IMR-90 (cell line): Measurements from ENCODE around the gene RNASE2. TPM values are rescaled to one million over a fixed set of nuclear protein-coding genes. Genes with fewer than 3 reads are reported as not detected.

Experiments
- ATAC-seq: fragments of 200-7000 bp; cut with Tn5 transposase; 2 replicates; pipeline ENCODE4 v1.9.1; 2020; ENCODE audit warnings: low read depth, mild to moderate bottlenecking, moderate library complexity
- BruUV-seq: library from RNA; stranded (reverse); fragments of 400-500 nt; replicated peaks from 2 replicates; lab custom pipeline; 2021; lab: Mats Ljungman, UMichigan
- CTCF ChIA-PET: fragments of 300-600 bp; formaldehyde crosslinking; extraction: SDS; loops from one replicate; lab custom pipeline; 2021; ENCODE audit warnings: antibody characterized with exemption; lab: Yijun Ruan, JAX
- POLR2A ChIA-PET: fragments of 300-600 bp; sonication (Branson Sonifier 250); formaldehyde crosslinking; loops from one replicate; lab custom pipeline; 2022; ENCODE audit warnings: antibody characterized with exemption; ENCODE audit not compliant: unreplicated experiment; lab: Charles Lee
- DNase-seq: peaks from one replicate; pipeline ENCODE4 v3.0.0; 2013
- H2AFZ ChIP-seq: replicated peaks from 2 replicates; pipeline ENCODE3; 2013; ENCODE audit warnings: low read length, mild to moderate bottlenecking; ENCODE audit not compliant: poor library complexity
- H2AK5ac ChIP-seq: 2 replicates; pipeline ENCODE4 v1.6.1; 2013; ENCODE audit warnings: low read depth, low read length, inconsistent platforms
- H2AK9ac ChIP-seq: replicated peaks from 2 replicates; pipeline ENCODE3; 2013; ENCODE audit warnings: mild to moderate bottlenecking, low read depth, low read length, moderate library complexity; ENCODE audit not compliant: poor library complexity
- H2BK120ac ChIP-seq: 2 replicates; pipeline ENCODE4 v1.6.1; 2013; ENCODE audit warnings: low read depth, low read length, inconsistent platforms
- H2BK15ac ChIP-seq: 3 replicates; pipeline ENCODE4 v1.6.1; 2013; ENCODE audit warnings: low read depth, low read length, inconsistent platforms
- H2BK20ac ChIP-seq: 2 replicates; pipeline ENCODE4 v1.6.1; 2013; ENCODE audit warnings: low read depth, mild to moderate bottlenecking, inconsistent platforms, low read length, moderate library complexity
- H2BK5ac ChIP-seq: 2 replicates; pipeline ENCODE4 v1.6.1; 2013; ENCODE audit warnings: mild to moderate bottlenecking, low read depth, low read length, inconsistent platforms; ENCODE audit not compliant: poor library complexity, severe bottlenecking
- H3K14ac ChIP-seq: replicated peaks from 2 replicates; pipeline ENCODE4 v1.6.1; 2013; ENCODE audit warnings: low read depth, low read length, inconsistent platforms
- H3K18ac ChIP-seq: 2 replicates; pipeline ENCODE4 v1.6.1; 2013; ENCODE audit warnings: low read depth, low read length, control low read depth
- H3K23ac ChIP-seq: 2 replicates; pipeline ENCODE4 v1.6.1; 2013; ENCODE audit warnings: low read depth, low read length, inconsistent platforms
- H3K27ac ChIP-seq: 2 replicates; pipeline ENCODE4 v1.5.1; 2013; ENCODE audit warnings: mild to moderate bottlenecking, control low read depth, low read length; ENCODE audit not compliant: insufficient read depth
- H3K27me3 ChIP-seq: 2 replicates; pipeline ENCODE4 v1.6.1; 2013; ENCODE audit warnings: low read length; ENCODE audit not compliant: control insufficient read depth, insufficient read depth
- H3K36me3 ChIP-seq: 2 replicates; pipeline ENCODE4 v1.6.1; 2013; ENCODE audit warnings: low read length, mixed read lengths; ENCODE audit not compliant: control insufficient read depth, insufficient read depth
- H3K4ac ChIP-seq: 2 replicates; pipeline ENCODE4 v1.6.1; 2013; ENCODE audit warnings: low read depth, low read length, inconsistent platforms
- H3K4me1 ChIP-seq: 2 replicates; pipeline ENCODE4 v1.6.1; 2013; ENCODE audit warnings: low read length, mixed read lengths; ENCODE audit not compliant: control insufficient read depth, insufficient read depth
- H3K4me2 ChIP-seq: 2 replicates; pipeline ENCODE4 v1.6.1; 2013; ENCODE audit warnings: low read depth, mild to moderate bottlenecking, control low read depth, low read length, moderate library complexity
- H3K4me3 ChIP-seq: 2 replicates; pipeline ENCODE4 v1.5.1; 2013; ENCODE audit warnings: low read depth, mild to moderate bottlenecking, control low read depth, low read length, moderate library complexity; ENCODE audit not compliant: insufficient read depth
- H3K56ac ChIP-seq: 2 replicates; pipeline ENCODE4 v1.6.1; 2013; ENCODE audit warnings: low read length, inconsistent platforms; ENCODE audit not compliant: insufficient read depth; ENCODE audit errors: extremely low read depth
- H3K79me1 ChIP-seq, 2 experiments: 2 replicates each; pipeline ENCODE4 v1.6.1; 2013; ENCODE audit warnings: low read length in 2 of 2, inconsistent platforms in 1 of 2, low read depth in 1 of 2
- H3K9ac ChIP-seq: 2 replicates; pipeline ENCODE4 v1.6.1; 2013; ENCODE audit warnings: low read depth, low read length, control low read depth
- H3K9me1 ChIP-seq: 2 replicates; pipeline ENCODE4 v1.6.1; 2013; ENCODE audit warnings: low read length, inconsistent platforms; ENCODE audit not compliant: insufficient read depth
- H3K9me3 ChIP-seq: 2 replicates; pipeline ENCODE4 v1.6.1; 2013; ENCODE audit warnings: low read length; ENCODE audit not compliant: control insufficient read depth, insufficient read depth
- H4K20me1 ChIP-seq: 2 replicates; pipeline ENCODE4 v1.6.1; 2013; ENCODE audit warnings: low read length, inconsistent platforms; ENCODE audit not compliant: insufficient read depth
- H4K5ac ChIP-seq: 2 replicates; pipeline ENCODE4 v1.6.1; 2013; ENCODE audit warnings: mild to moderate bottlenecking, low read depth, low read length, control low read depth
- H4K8ac ChIP-seq, 2 experiments: 2 replicates each; pipeline ENCODE4 v1.6.1; 2013; ENCODE audit warnings: low read depth in 2 of 2, low read length in 2 of 2, control low read depth in 1 of 2, inconsistent platforms in 1 of 2
- H4K91ac ChIP-seq: 2 replicates; pipeline ENCODE4 v1.6.1; 2013; ENCODE audit warnings: low read depth, low read length, inconsistent platforms; ENCODE audit not compliant: insufficient read depth
- BHLHE40 ChIP-seq: fragments of 150-350 bp; IDR thresholded peaks from 2 replicates; pipeline ENCODE4 v1.6.1; 2016; ENCODE audit warnings: mild to moderate bottlenecking, low read depth, low read length
- CEBPB ChIP-seq: IDR thresholded peaks from 2 replicates; pipeline ENCODE4 v1.6.1; 2012; ENCODE audit warnings: low read depth, low read length, improper control_type of control experiment
- CHD1 ChIP-seq: IDR thresholded peaks from 2 replicates; pipeline ENCODE4 v1.6.1; 2012; ENCODE audit warnings: low read depth, low read length, improper control_type of control experiment
- FOS ChIP-seq: fragments of 150-350 bp; IDR thresholded peaks from 2 replicates; pipeline ENCODE4 v1.6.1; 2016; ENCODE audit warnings: low read depth, low read length
- MAFK ChIP-seq: IDR thresholded peaks from 2 replicates; pipeline ENCODE4 v1.6.1; 2012; ENCODE audit warnings: low read depth, low read length, improper control_type of control experiment
- MAZ ChIP-seq: IDR thresholded peaks from 2 replicates; pipeline ENCODE4 v1.6.1; 2012; ENCODE audit warnings: low read depth, mild to moderate bottlenecking, low read length, improper control_type of control experiment, moderate library complexity, borderline replicate concordance
- MXI1 ChIP-seq: IDR thresholded peaks from 2 replicates; pipeline ENCODE4 v1.6.1; 2012; ENCODE audit warnings: low read depth, mild to moderate bottlenecking, low read length, moderate library complexity, borderline replicate concordance
- NFE2L2 ChIP-seq: fragments of 150-350 bp; IDR thresholded peaks from 2 replicates; pipeline ENCODE4 v1.6.1; 2016; ENCODE audit warnings: low read depth, mild to moderate bottlenecking, low read length
- POLR2A ChIP-seq: IDR thresholded peaks from 2 replicates; pipeline ENCODE4 v1.6.1; 2012; ENCODE audit warnings: mild to moderate bottlenecking, low read depth, low read length
- RAD21 ChIP-seq: IDR thresholded peaks from 2 replicates; pipeline ENCODE4 v1.6.1; 2012; ENCODE audit warnings: low read length, improper control_type of control experiment
- RCOR1 ChIP-seq: IDR thresholded peaks from 2 replicates; pipeline ENCODE4 v1.6.1; 2012; ENCODE audit warnings: mild to moderate bottlenecking, low read length, improper control_type of control experiment; ENCODE audit not compliant: insufficient replicate concordance
- RFX5 ChIP-seq: IDR thresholded peaks from 2 replicates; pipeline ENCODE4 v1.8.0; 2012; ENCODE audit warnings: low read depth, mild to moderate bottlenecking, low read length, moderate library complexity
- SMC3 ChIP-seq: fragments of 150-350 bp; IDR thresholded peaks from 2 replicates; pipeline ENCODE4 v1.6.1; 2016; ENCODE audit warnings: low read depth, mild to moderate bottlenecking, antibody characterized with exemption, low read length, moderate library complexity
- WGBS, 2 experiments: methylation state at CpG; one replicate each; pipeline versions ENCODE4 v1.1.5 to v1.1.7; 2013; ENCODE audit warnings: missing lambda C conversion rate in 2 of 2; ENCODE audit not compliant: insufficient read length in 1 of 2; ENCODE audit errors: extremely low coverage in 2 of 2; 5-methylcytosine and 5-hydroxymethylcytosine counted together
- dilution Hi-C: fragments of 300-500 bp; cut with HindIII; formaldehyde crosslinking; loops from one replicate; pipeline ENCODE4 v1.14.3; 2018; ENCODE audit warnings: low sequenced_read_pairs; ENCODE audit not compliant: unreplicated experiment
- in situ Hi-C: fragments of 300-500 bp; cut with MboI; formaldehyde crosslinking; loops from 3 replicates; pipeline ENCODE4 v1.14.3; 2019; ENCODE audit warnings: low sequenced_read_pairs, inconsistent platforms, mixed read lengths
- intact Hi-C: fragments of 100-400 bp; cut with micrococcal nuclease; formaldehyde crosslinking; loops from 2 replicates; pipeline ENCODE4 v1.10.0; 2022
- polyA plus RNA-seq, 3 experiments: library from polyadenylated mRNA; depleted of rRNA; stranded (reverse); fragments of >200 nt; gene quantifications; 2 replicates each; pipeline ENCODE4 v1.2.3, GENCODE V29; 2012; ENCODE audit warnings: low replicate concordance in 1 of 3
- total RNA-seq: library from RNA; depleted of rRNA; stranded (reverse); fragments of >200 nt; gene quantifications from 2 replicates; pipeline ENCODE4 v1.2.3, GENCODE V29; 2012
- TF ChIP-seq, protein P1 (sequence below): conservative IDR thresholded peaks from 2 replicates; pipeline ENCODE4 v1.5.1; 2012; ENCODE audit warnings: mild to moderate bottlenecking, low read depth, low read length, improper control_type of control experiment
- TF ChIP-seq, protein P2 (sequence below): fragments of 150-350 bp; IDR thresholded peaks from 2 replicates; pipeline ENCODE4 v1.6.1; 2016; ENCODE audit warnings: low read depth, mild to moderate bottlenecking, low read length, moderate library complexity, borderline replicate concordance
- TF ChIP-seq, protein P3 (sequence below): fragments of 150-350 bp; IDR thresholded peaks from 2 replicates; pipeline ENCODE4 v1.6.1; 2017; ENCODE audit warnings: mild to moderate bottlenecking, antibody characterized with exemption, low read length, low read depth

The RNASE2 gene
- total and polyA plus RNA-seq, 2 of the 4 experiments (the other 2 are of a cell fraction), result not detected

DNA sequence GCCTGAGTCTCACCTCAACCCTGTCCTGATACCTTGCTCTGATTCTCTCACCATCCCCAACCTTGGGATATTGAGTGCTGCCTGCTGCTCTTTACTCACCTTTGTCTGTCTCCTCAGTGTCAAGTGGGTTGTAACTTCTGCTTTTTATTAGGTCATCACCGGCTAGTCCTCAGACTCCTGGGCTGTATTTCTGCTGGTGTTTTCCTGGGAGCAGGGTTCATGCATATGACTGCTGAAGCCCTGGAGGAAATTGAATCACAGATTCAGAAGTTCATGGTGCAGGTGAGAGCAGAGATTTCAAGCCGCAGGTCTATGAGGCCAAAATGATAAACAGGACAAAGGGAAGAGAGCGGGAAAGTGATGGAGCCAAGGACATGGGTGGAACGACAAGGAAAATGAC lies 44.3 kb downstream of the RNASE2 start:
- H3K4ac ChIP-seq, result no peak overlapping the region
- H3K23ac ChIP-seq, result no peak overlapping the region
- ChIA-PET POLR2A (interaction anchor here (1.1 kb wide), 1 partner anchor 105 kb away, joined by 3 read pairs; no protein-coding TSS in a partner anchor), CTCF (interaction anchor here (0.6 to 1.4 kb wide), 3 partner anchors 15 to 349 kb away, joined by 3 to 6 read pairs (median 3); no protein-coding TSS in a partner anchor)
- H3K9me3 ChIP-seq, result no peaks in the 10 kb centered on the region
- no peak overlapping the region for H3K27ac ChIP-seq
- H2BK20ac ChIP-seq, result no peak overlapping the region
- no peak overlapping the region for H4K91ac ChIP-seq
- no peak overlapping the region for H3K56ac ChIP-seq
- no peaks in the 10 kb centered on the region for H4K20me1 ChIP-seq
- H3K36me3 ChIP-seq, result peaks cover 18% of the 10 kb centered on the region
- H3K4me2 ChIP-seq, result no peak overlapping the region
- no peak overlapping the region for H4K8ac ChIP-seq
- H3K27me3 ChIP-seq, result peaks cover 5% of the 10 kb centered on the region
- intact Hi-C loops, result no loop called here
- H3K4me1 ChIP-seq, result peaks cover 3% of the 10 kb centered on the region
- TF ChIP-seq MXI1 (no peak), FOS (no peak), RCOR1 (no peak), RFX5 (no peak), POLR2A (no peak), MAFK (no peak), CEBPB (no peak), SMC3 (no peak), NFE2L2 (no peak), RAD21 (no peak), CHD1 (no peak), MAZ (no peak), BHLHE40 (no peak)
- TF ChIP-seq, protein P1, sequence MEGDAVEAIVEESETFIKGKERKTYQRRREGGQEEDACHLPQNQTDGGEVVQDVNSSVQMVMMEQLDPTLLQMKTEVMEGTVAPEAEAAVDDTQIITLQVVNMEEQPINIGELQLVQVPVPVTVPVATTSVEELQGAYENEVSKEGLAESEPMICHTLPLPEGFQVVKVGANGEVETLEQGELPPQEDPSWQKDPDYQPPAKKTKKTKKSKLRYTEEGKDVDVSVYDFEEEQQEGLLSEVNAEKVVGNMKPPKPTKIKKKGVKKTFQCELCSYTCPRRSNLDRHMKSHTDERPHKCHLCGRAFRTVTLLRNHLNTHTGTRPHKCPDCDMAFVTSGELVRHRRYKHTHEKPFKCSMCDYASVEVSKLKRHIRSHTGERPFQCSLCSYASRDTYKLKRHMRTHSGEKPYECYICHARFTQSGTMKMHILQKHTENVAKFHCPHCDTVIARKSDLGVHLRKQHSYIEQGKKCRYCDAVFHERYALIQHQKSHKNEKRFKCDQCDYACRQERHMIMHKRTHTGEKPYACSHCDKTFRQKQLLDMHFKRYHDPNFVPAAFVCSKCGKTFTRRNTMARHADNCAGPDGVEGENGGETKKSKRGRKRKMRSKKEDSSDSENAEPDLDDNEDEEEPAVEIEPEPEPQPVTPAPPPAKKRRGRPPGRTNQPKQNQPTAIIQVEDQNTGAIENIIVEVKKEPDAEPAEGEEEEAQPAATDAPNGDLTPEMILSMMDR, result no peak
- TF ChIP-seq, protein P2, sequence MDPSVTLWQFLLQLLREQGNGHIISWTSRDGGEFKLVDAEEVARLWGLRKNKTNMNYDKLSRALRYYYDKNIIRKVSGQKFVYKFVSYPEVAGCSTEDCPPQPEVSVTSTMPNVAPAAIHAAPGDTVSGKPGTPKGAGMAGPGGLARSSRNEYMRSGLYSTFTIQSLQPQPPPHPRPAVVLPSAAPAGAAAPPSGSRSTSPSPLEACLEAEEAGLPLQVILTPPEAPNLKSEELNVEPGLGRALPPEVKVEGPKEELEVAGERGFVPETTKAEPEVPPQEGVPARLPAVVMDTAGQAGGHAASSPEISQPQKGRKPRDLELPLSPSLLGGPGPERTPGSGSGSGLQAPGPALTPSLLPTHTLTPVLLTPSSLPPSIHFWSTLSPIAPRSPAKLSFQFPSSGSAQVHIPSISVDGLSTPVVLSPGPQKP, result no peak
- TF ChIP-seq, protein P3, sequence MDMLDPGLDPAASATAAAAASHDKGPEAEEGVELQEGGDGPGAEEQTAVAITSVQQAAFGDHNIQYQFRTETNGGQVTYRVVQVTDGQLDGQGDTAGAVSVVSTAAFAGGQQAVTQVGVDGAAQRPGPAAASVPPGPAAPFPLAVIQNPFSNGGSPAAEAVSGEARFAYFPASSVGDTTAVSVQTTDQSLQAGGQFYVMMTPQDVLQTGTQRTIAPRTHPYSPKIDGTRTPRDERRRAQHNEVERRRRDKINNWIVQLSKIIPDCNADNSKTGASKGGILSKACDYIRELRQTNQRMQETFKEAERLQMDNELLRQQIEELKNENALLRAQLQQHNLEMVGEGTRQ, result no peak
- no peak overlapping the region for H3K9ac ChIP-seq
- H4K5ac ChIP-seq, result no peak overlapping the region
- no peak overlapping the region for H2BK5ac ChIP-seq
- no peak overlapping the region for H3K18ac ChIP-seq
- no peak overlapping the region for H3K14ac ChIP-seq
- WGBS, 2 experiments, result 88% methylated on average over 2 of the region's 4 CpGs; no CpG with 5 or more reads in 1 of the 2 experiments
- no peaks in the 10 kb centered on the region for H3K9me1 ChIP-seq
- in situ Hi-C loops, result loop anchor here (25.0 kb wide), 1 partner anchor 662 kb away; the partner anchor contains the start of genes CCNB1IP1 and PARP2
- H3K79me1 ChIP-seq, result no peaks in the 10 kb centered on the region
- H2BK15ac ChIP-seq, result no peak overlapping the region
- DNase-seq, result no peak
- dilution Hi-C loops, result no loop called here
- no peak overlapping the region for H2BK120ac ChIP-seq
- H3K4me3 ChIP-seq, result no peak overlapping the region
- H2AK5ac ChIP-seq, result no peak overlapping the region
- H2AK9ac ChIP-seq, result no peak overlapping the region
- ATAC-seq, result no peak
- no TSS peak for BruUV-seq
- no peak overlapping the region for H2AFZ ChIP-seq
